GM10847 (cell line): Measurements from ENCODE around the gene TARBP1.
A peak's percentile ranks its signal among the peaks of the same experiment; 100 is the strongest.

Experiments used
- POLR2A ChIP-seq: IDR thresholded peaks from 2 replicates; pipeline ENCODE4 v1.6.1; 2011; ENCODE audit not compliant: insufficient read length; ENCODE audit errors: extremely low read depth

Gene TARBP1

DNA sequence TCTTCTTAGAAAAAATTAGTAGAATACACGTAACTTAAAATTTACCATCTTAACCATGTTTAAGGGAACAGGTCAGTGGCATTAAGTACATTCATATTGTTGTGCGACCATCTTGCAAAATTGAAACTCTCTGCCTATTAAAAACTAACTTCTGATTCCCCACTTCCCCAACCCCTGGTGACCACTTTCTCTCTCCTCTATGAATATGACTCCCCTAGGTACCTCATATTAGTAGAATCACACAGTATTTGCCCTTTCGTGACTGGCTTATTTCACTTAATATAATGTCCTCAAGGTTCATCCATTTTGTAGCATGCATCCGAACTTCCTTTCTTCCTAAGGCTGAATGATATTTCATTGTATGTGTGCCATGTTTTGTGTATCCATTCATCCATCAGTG, 15.1 kb upstream of the TARBP1 start:
- TF ChIP-seq POLR2A, result no peak

DNA sequence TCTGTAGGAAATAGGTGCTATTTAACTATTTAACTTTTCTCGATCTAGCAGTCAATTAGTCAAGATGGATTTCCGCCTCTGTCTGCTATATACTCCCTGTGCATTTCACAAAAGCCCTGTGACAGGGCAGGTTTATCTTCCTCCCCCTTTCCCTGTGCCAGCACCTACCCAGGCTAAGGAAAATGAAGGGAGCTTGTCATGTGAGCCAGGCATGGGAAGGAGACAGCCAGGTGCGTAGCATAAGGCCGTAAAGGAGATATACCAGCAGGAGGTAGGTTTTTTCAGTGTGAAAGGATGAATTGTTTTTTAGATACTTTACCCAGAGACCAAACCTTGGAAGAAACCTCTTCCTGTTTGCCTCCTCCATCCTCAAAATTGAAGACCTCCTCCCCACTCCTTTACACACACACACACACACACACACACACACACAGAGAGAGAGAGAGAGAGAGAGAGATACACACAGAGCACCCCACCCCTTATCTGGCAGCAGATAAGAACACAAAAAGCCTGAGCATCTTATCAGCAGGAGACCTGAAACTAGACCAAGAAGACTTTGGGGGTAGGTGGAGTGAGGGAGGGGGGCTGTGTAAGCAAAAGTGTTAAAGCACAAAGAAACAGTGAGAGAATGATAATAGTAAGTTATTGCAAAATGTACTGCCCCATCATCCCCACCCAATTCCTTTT, 12.0 kb upstream of the TARBP1 start:
- TF ChIP-seq POLR2A, result no peak

DNA sequence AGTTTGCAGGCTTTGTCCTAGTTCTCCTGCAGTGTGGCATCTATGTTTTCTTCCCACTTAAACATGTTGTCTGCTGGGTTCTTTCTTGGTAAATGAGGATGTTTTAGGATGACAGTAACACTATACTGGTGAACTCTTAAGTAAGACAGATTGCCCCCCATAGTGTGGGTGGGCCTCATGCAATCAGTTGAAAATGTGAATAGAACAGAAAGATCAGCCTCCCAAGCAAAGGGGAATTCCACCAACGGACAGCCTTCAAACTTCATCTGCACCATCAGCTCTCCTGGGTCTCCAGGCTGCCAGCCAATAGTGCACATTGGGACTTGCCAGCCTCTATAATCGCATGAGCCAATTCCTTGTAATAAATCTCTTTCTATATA, 10.7 kb upstream of the TARBP1 start:
- no peak for TF ChIP-seq POLR2A

DNA sequence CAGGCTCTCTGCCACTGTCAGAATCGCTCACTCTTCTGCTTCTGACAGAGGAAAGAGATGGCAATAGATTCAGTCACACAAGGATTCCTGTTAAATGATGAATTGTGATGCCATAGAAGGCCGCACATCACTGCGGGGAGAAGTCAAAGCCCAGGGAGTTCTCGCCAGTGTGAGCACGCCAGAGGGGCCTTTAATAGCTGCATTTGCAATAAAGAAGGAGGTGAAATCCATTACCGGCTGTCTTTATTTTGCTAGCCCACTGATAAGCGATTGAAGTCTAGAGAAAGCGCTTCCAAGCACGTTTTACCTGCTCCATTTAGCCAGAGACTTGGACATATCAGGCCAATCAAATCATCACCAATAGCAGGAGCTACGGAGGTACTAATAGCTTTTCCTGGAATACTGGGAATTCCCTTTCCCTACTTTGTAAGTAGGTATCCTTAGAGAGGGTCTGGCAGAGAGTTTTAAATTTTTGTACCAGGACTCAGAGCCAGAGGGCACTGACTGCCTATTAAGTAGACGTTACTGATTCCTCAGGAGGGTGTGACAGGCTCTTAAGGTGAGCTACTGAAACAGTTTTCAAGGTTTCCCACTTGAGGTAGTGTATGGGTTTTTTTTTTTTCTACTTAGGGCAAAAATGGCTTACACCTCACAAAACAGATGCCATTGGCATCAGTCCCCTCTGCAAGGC, 10.2 kb upstream of the TARBP1 start:
- no peak for TF ChIP-seq POLR2A

DNA sequence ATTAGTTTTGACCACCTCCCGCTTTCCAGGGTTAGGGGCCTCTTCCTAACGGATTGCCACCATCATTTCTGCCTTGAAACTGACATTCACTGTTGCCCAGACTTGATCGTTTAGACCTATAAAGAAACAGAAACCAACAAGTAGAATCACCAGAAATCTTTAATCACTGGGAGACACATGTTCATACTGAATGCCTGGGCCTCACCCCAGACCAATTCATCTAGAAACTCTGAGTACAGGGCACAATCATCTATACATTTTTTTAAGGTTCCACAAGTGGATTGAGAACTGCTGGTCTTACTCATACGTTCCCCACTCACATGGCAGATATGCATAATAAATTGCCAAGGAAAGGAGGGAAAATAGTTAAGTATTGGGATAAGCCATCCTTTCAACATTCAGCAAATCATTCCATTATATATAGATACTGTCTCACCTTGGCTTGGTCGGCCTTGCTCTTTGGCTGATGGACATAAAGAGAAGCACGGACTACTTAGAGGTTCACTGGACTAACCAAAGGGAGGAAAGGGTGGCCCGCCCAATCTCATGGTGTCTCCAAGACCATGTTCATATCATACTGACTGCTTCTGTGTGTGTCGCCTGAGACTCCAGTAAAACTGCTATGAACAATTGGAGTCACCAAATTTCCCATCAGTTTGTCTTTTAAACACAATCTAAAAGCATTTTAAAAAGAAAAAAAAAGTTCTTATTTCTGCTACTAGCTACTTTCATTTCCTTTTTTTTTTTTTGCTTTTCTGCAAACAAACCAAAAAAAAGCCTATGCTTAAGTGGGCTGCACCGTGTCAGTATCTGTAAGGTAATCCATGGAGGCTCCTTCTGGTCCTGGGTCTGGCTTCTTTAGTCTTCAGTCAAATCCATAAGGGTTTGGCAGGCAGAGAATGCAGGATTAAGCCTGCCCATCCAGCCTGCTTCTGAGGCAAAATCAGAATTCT, 9.4 kb upstream of the TARBP1 start:
- no peak for TF ChIP-seq POLR2A

DNA sequence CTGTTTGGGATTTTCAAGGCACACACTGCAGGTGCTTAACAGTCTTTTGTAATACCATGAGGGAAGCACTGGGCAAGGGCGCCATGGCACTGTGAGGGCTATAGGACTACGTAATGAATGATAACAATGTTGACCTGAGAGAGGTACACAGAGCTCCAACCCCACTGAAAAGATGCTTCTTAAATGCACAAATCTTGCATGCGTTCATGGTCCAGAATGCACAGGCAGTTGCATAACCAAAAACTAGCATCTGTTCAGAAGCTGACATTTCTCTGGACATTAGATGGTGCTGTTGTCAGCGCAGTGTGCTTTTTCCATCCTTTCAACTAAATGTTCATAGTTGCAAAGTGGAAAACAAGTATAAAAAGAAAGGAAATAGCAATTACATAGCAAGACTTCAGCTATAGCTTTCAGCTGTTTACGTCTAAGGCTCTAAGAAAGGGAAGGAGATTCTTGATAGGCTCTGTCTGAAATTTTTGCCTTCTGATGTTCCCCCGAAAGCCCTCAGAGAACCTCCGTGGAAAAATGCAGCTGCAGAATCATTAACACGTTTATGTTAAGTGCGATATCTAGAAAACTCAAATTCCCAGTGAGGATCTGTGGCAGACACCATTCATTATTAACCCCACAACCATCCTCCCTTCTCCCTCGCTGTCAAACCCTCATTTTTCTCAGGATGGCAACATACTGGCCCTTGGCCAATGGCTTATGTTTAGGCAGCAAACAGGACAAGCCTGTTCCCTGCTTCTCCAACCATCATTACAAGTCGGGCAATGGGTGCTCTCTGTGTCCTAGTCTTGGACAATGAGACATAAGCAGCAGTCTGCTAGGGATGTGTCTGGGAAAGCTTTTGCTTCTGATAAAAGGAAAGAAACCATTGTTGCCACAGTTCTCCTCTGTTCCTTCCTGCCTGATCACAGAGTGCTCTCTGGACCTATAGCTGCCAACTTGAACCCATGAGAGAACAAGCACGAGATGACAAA, 8.2 kb upstream of the TARBP1 start:
- TF ChIP-seq POLR2A, result no peak

DNA sequence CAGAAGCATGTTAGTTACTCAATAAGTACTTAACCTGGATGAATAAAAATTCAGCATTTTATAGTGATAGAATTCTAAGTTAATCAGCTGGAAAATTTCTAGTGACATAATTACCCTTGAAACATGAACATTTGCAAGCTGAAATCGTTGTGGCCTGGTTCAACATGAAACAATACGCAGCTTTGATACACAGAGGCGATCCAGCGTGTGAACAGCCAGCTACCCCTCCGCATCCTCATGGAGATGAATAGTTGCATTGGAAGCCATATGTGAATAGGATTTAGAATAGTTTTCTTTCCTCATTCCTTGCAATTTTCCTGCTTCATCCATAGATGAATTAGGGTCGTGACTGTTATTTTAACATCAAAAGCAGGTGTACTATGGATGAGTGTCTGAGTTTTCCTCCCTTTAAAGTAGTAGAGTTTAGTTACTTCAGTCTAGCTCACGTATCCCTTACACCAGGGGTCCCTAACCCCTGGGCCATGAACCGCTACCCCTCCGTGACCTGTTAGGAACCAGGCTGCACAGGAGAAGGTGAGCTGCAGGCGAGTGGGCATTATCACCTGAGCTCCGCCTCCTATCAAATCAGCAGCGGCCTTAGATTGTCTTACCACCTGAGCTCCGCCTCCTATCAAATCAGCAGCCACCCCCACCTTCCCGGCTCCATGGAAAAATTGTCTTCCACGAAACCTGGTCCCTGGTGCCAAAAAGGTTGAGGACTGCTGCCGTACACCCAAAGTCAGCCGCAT, 6.2 kb upstream of the TARBP1 start:
- TF ChIP-seq POLR2A, result no peak

DNA sequence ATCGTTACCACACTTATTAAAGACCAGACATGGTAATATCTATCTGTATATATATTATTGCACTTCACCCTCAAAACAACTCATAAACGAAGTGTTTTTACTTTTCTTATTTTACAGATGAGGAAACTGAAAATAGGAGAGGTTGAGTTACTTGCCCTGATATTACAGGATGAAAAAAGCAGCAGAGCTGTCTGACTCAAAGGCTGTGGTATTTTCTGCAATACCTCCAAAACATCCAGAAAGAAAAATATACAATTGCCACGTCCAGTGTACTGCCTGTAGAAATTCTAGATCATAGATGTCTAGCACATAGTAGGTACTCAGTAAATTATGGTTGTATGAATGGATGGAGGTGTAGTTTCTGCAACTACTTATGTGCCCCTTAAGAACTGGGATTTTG, 5.2 kb upstream of the TARBP1 start:
- no peak for TF ChIP-seq POLR2A

DNA sequence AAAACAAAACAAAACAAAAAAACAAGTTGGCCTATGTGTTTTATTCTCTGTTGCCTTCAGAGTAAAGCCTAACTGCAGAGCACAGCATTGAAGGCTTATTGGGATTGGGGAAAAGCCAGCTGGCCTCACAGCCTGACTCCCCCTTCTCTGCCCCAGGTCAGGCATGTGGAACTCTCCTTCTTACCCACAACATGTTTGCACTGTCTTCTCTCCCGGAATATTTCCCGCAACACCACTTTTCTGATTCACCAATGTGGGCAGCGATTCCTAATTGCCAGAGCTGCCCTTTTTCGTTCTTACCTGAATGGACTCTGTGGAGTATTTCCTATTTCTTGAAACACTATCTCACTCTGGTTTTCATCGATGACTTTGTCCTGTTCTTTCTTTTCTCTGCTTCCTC, 2.8 kb upstream of the TARBP1 start:
- TF ChIP-seq POLR2A, result no peak

DNA sequence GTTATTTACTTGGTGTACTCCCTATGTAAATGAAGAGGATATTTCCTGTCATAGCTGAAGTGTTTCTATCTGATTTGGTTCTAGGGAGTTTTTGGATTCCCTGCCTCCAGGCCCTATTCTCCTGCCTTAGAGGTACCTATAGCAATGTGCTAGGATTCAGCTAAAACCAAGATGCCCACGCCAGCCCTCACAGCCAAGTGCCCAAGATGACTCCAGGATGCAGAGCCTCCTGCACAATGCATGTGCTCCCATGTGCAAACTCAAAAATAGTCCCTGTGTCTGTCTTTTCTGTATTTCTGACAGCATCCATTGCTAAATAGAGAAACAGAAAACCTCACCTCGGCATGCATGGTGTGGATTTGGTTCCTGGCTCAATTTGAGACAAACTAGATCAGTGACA, 887 bp upstream of the TARBP1 start:
- no peak for TF ChIP-seq POLR2A

DNA sequence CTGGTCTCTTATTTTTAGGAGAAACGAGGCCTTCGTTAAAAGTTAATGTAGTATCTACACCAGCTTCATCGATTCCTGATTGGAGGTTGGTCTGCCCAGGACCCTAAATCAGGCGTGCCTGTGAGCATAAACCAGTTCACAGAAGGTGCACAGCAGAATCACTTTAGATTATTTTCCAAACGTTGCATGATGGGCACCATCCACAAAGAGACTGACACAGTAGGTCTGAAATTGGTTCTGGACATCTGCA, 256 bp upstream of the TARBP1 start:
- no peak for TF ChIP-seq POLR2A

DNA sequence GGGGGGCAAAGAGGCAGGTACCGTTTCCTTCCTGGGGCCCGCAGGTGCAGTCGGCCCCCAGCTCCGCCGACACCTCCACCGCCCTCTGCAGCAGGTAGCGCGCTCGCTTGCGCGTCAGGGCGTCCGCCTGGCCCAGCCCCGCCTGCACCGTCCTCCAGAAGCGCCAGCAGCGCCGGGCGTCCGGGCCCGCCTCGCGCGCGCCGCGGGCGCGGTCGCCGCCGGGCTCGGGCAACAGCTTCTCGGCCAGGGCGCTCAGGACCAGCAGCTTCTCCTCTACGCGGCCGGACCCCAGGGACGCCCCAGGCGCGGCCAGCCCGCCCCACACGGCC, 863 bp downstream of the TARBP1 start:
- peak; percentile 43 for TF ChIP-seq POLR2A

DNA sequence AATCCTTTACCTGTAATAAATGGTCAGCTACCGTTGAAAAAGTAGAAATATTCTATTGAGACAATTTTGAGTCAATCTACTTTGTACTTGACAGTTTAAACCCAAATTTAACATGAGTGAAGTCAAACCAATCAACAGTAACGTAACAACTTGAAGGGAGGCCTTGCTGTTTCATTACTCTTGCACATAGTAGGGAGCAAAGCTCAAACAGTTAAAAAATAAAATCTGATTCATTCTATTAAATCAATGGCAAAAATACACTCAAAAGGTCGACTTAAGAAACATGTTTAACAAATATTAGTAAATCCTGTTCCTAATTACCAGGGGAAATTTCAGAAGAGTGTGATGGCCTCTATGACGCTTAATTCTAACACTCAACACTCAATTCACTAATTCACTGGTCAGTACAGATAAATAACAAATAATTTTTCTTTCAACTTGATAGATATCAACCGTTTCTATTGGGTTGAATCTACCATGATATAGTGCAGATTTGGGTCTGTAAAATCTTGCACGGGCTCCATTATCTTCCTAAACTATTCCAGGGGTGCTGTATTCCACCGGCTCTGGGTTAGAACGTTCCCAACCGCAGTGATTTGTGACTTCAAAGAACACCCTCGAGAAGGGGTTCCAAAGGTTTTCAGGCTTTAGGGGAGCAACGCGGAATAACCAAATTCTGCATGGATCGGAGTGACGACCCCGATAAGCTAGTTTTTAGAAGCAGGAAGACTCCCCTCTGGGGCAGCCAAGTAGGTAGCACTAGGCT, 1.4 kb downstream of the TARBP1 start:
- no peak for TF ChIP-seq POLR2A

DNA sequence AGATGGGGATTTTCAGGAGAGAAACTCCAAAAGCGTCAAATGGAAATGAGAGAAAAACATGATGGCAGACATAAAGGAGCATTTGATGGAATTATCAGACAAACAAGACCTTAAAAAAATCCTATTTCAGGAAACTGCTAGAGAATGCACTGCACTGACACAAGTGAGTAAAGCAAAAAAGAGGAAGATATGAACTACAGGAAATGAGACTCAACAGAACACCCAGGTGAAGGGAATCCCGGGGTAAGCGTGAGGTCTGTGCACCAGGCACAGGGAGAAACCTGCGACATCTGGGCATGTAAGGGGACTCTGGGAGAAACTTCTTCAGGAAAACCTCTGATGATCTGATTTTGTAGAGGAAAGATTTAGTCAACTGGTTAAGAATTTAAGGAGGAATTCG, 2.8 kb downstream of the TARBP1 start:
- TF ChIP-seq POLR2A, result no peak
